DND-41 (cell line): Measurements from ENCODE around the gene POU6F2.

Experiments used
- ATAC-seq: fragments of 200-7000 bp; cut with Tn5 transposase; 3 replicates; pipeline ENCODE4 v1.9.1; 2021; ENCODE audit warnings: low read depth; ENCODE audit not compliant: insufficient read depth
- DNase-seq: peaks from one replicate; pipeline ENCODE4 v3.0.0-alpha.2; 2020
- H2AFZ ChIP-seq: 2 replicates; pipeline ENCODE4 v1.6.0; 2012; ENCODE audit warnings: low read depth, low read length
- H3K27ac ChIP-seq: 2 replicates; pipeline ENCODE4 v1.5.1; 2012; ENCODE audit warnings: low read length, inconsistent platforms
- H3K27me3 ChIP-seq: fragments of 200-600 bp; sonication (generic); 2 replicates; pipeline ENCODE4 v1.6.0; 2012; ENCODE audit warnings: low read length, mild to moderate bottlenecking, inconsistent platforms; ENCODE audit not compliant: insufficient read depth, poor library complexity
- H3K36me3 ChIP-seq: 2 replicates; pipeline ENCODE4 v1.5.1; 2012; ENCODE audit warnings: low read length, inconsistent platforms; ENCODE audit not compliant: insufficient read depth
- H3K4me1 ChIP-seq: 2 replicates; pipeline ENCODE4 v1.5.1; 2012; ENCODE audit warnings: mild to moderate bottlenecking, low read length; ENCODE audit not compliant: insufficient read depth
- H3K4me2 ChIP-seq: 2 replicates; pipeline ENCODE4 v1.6.0; 2012; ENCODE audit warnings: mild to moderate bottlenecking, moderate library complexity, low read length, inconsistent platforms; ENCODE audit not compliant: insufficient read depth
- H3K4me3 ChIP-seq, 2 experiments: fragments of 200-600 bp in 1 of 2; shearing (Covaris generic) in 1 of 2; 2 replicates each; pipeline ENCODE4 v1.5.1; 2012 to 2016; ENCODE audit warnings: inconsistent platforms in 2 of 2, low read length in 2 of 2, mild to moderate bottlenecking in 2 of 2, low read depth in 1 of 2, moderate library complexity in 1 of 2
- H3K79me2 ChIP-seq: 2 replicates; pipeline ENCODE4 v1.6.0; 2012; ENCODE audit warnings: low read length, inconsistent platforms; ENCODE audit not compliant: insufficient read depth
- H3K9ac ChIP-seq: 2 replicates; pipeline ENCODE4 v1.6.0; 2012; ENCODE audit warnings: low read depth, mild to moderate bottlenecking, inconsistent platforms, low read length, moderate library complexity
- H3K9me3 ChIP-seq: 2 replicates; pipeline ENCODE4 v1.5.1; 2012; ENCODE audit warnings: low read length, moderate library complexity, mild to moderate bottlenecking, inconsistent platforms; ENCODE audit not compliant: insufficient read depth, severe bottlenecking
- H4K20me1 ChIP-seq: 2 replicates; pipeline ENCODE4 v1.6.0; 2012; ENCODE audit warnings: low read length; ENCODE audit not compliant: insufficient read depth
- EZH2 ChIP-seq: IDR thresholded peaks from 3 replicates; pipeline ENCODE4 v1.6.1; 2012; ENCODE audit warnings: borderline replicate concordance, low read depth, mild to moderate bottlenecking, moderate library complexity, low read length, inconsistent platforms; ENCODE audit not compliant: severe bottlenecking
- TF ChIP-seq, protein P1 (sequence below): IDR thresholded peaks from 2 replicates; pipeline ENCODE4 v1.5.1; 2012; ENCODE audit warnings: borderline replicate concordance, low read length, moderate library complexity, mild to moderate bottlenecking; ENCODE audit not compliant: poor library complexity, severe bottlenecking; ENCODE audit errors: extremely low read depth

The POU6F2 gene

GRCh38 chr7:38936641-38937040, 41.1 kb upstream of the POU6F2 start:
- H4K20me1 ChIP-seq: no peaks in the 10 kb centered on the region
- ATAC-seq (no peak), DNase-seq (no peak)
- H3K27me3 ChIP-seq: peaks cover 10% of the 10 kb centered on the region
- TF ChIP-seq, protein P1, sequence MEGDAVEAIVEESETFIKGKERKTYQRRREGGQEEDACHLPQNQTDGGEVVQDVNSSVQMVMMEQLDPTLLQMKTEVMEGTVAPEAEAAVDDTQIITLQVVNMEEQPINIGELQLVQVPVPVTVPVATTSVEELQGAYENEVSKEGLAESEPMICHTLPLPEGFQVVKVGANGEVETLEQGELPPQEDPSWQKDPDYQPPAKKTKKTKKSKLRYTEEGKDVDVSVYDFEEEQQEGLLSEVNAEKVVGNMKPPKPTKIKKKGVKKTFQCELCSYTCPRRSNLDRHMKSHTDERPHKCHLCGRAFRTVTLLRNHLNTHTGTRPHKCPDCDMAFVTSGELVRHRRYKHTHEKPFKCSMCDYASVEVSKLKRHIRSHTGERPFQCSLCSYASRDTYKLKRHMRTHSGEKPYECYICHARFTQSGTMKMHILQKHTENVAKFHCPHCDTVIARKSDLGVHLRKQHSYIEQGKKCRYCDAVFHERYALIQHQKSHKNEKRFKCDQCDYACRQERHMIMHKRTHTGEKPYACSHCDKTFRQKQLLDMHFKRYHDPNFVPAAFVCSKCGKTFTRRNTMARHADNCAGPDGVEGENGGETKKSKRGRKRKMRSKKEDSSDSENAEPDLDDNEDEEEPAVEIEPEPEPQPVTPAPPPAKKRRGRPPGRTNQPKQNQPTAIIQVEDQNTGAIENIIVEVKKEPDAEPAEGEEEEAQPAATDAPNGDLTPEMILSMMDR: no peak
- TF ChIP-seq EZH2: no peak
- H3K36me3 ChIP-seq: no peaks in the 10 kb centered on the region
- H3K9ac ChIP-seq: no peak overlapping the region
- no peaks in the 10 kb centered on the region for H3K9me3 ChIP-seq
- no peak overlapping the region for H3K4me2 ChIP-seq
- H3K79me2 ChIP-seq: no peaks in the 10 kb centered on the region
- H3K4me1 ChIP-seq: peaks cover 2% of the 10 kb centered on the region; the same call in 1 of the 2 replicates
- H2AFZ ChIP-seq: no peak overlapping the region
- H3K27ac ChIP-seq: no peak overlapping the region
- no peak overlapping the region for H3K4me3 ChIP-seq

DNA sequence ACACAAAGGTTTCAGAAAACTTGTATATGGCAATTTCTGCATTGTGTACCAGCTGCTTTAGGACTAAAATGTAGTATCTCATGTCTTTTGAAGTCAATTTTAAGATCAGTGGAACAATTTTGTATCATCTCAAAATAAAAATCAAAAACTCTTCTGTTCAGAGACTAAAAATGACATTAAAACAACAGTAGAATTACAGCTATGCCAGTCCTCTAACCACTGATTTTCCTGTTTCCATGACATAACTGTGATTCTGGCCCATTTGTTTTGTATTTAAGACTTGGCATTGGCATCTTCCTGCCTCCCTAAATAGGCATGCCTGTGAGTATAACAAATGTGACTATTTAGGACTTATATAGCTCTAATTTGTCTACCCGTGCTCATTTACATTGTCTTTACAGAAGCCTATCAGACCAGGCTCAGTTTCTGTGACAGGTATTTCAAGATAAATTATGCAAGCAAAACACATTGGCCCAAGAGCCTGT, 39.7 kb upstream of the POU6F2 start:
- Histone ChIP-seq H3K4me2 (no peak overlapping the region), H3K79me2 (no peaks in the 10 kb centered on the region), H3K27me3 (peaks cover 10% of the 10 kb centered on the region), H3K36me3 (no peaks in the 10 kb centered on the region), H3K9me3 (no peaks in the 10 kb centered on the region), H2AFZ (no peak overlapping the region), H3K27ac (no peak overlapping the region), H3K9ac (no peak overlapping the region), H3K4me1 (no peaks in the 10 kb centered on the region), H4K20me1 (no peaks in the 10 kb centered on the region), H3K4me3 (no peak overlapping the region)
- DNase-seq (no peak), ATAC-seq (no peak)
- TF ChIP-seq EZH2: no peak
- TF ChIP-seq, protein P1: no peak

- no peak overlapping the region for H2AFZ ChIP-seq
- no peak for DNase-seq
- peaks cover 10% of the 10 kb centered on the region for H3K27me3 ChIP-seq
- H3K4me2 ChIP-seq: no peak overlapping the region
- TF ChIP-seq, protein P1: no peak
- no peak for TF ChIP-seq EZH2
- no peaks in the 10 kb centered on the region for H3K36me3 ChIP-seq
- H3K9me3 ChIP-seq: no peaks in the 10 kb centered on the region
- H3K9ac ChIP-seq: no peak overlapping the region
- H3K27ac ChIP-seq: no peak overlapping the region
- no peak for ATAC-seq
- H4K20me1 ChIP-seq: no peaks in the 10 kb centered on the region
- H3K4me3 ChIP-seq: no peak overlapping the region
- no peaks in the 10 kb centered on the region for H3K79me2 ChIP-seq
- no peaks in the 10 kb centered on the region for H3K4me1 ChIP-seq
Measured at GRCh38 chr7:38938589-38938988, 39.1 kb upstream of the POU6F2 start.

GRCh38 chr7:38940774-38941173, 36.9 kb upstream of the POU6F2 start:
- Histone ChIP-seq H3K27me3 (peaks cover 10% of the 10 kb centered on the region), H2AFZ (no peak overlapping the region), H3K4me1 (no peaks in the 10 kb centered on the region), H3K4me2 (no peak overlapping the region), H3K27ac (no peak overlapping the region), H3K4me3 (no peak overlapping the region), H3K36me3 (no peaks in the 10 kb centered on the region), H4K20me1 (no peaks in the 10 kb centered on the region), H3K9ac (no peak overlapping the region), H3K79me2 (no peaks in the 10 kb centered on the region), H3K9me3 (no peaks in the 10 kb centered on the region)
- TF ChIP-seq EZH2: no peak
- TF ChIP-seq, protein P1: no peak
- ATAC-seq: no peak
- no peak for DNase-seq
